Panc1 (cell line): Measurements from ENCODE around the gene NDUFB6.

ENCODE experiments used
- CTCF ChIP-seq: fragments of 450-650 bp; IDR thresholded peaks from 2 replicates; pipeline ENCODE4 v1.5.1; 2017; ENCODE audit warnings: mild to moderate bottlenecking
- SIN3A ChIP-seq: IDR thresholded peaks from 2 replicates; pipeline ENCODE4 v1.6.1; 2012; ENCODE audit warnings: low read depth, mild to moderate bottlenecking, low read length, moderate library complexity, borderline replicate concordance; ENCODE audit not compliant: insufficient read depth

GRCh38 chr9:32524892-32525708 lies 47.9 kb downstream of the NDUFB6 start:
- no peak for TF ChIP-seq CTCF
- no peak for TF ChIP-seq SIN3A
